GM12892 (cell line): ENCODE data around the gene ZFYVE28.

Source experiments
- POLR2A ChIP-seq: IDR thresholded peaks from 2 replicates; pipeline ENCODE4 v1.6.1; 2011; ENCODE audit warnings: low read depth, low read length, control low read depth
- POLR2AphosphoS5 ChIP-seq: IDR thresholded peaks from 2 replicates; pipeline ENCODE4 v1.6.1; 2011; ENCODE audit warnings: low read depth, low read length, control low read depth
- TAF1 ChIP-seq: IDR thresholded peaks from 2 replicates; pipeline ENCODE4 v1.6.1; 2011; ENCODE audit warnings: low read depth, mild to moderate bottlenecking, control low read depth, low read length, borderline replicate concordance

DNA sequence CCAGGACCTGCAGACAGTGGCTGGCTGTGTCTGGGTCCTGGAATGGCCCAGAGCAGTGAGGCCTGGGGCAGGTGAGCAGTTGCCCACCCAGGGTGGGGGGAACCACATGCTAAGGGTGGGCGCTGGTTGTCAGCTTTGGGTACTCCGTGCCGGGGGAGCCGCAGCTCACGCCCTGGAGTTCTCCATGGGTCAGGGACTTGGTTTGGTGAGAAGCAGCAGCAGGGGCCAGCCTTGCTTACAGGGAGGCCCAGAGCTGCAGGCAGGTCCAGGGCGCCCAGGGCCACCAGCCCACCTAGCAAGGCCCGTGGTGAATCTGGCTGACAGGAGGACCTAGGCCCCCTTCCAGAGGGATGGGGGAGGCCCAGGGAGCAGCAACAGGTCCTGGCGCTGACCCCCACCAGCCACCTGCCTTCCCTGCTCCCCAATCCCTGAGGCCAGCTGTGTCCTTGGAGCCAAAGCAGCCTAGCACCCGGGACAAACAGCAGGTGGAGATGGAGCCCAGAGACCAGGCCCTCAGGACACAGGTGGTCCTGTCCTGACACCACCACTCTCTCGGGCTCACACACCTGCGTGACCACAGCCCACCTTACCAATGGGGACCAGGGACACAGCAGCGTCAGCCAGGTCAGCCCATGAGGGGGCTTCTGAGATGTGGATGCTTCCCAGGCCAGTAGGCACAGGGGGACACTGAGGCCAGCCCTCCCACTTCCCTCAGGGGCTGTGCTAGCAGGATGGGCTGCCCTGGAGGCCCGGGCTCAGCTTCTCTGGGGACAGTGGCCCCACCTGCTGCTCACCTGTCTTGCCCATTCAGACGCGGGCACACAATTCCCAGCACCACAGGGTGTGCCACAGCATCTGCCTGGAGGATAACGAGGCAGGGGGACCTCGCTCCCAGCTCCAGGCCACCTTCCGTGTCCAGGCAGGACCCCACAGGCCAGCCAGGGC lies 160.1 kb downstream of the ZFYVE28 start:
- TF ChIP-seq POLR2AphosphoS5: no peak
- no peak for TF ChIP-seq POLR2A
- TF ChIP-seq TAF1: no peak
